ENCODE data around the gene XAF1.
"Not testable (repeated sequence)": the region's sequence is repeated elsewhere in the genome, so short reads cannot be mapped to it uniquely, and the experiment has no call there.

XAF1 gene

DNA sequence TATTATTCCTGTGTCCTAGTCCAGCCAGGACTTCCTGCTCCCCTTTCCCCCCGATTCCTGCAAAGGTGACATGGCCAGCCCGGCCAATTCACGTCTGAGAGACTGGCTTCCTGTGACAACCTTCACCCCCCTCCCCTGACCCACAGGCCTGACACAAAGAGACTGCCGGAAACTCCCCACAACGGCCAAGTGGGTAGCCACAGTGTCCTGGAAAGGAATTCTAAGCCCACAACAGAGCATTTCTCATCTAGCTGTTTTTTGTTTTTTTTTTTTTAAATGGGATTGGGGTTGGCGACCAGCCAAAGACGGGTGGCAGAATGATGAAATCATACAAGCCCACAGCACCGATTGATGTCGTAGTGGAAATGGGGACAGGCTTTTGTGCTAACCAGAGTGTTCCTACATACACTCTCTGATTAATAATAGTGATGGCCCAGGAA, 2.8 kb upstream of the XAF1 start:
- in situ Hi-C loops (cut with MboI; ENCODE audit: low sequenced_read_pairs) = no loop called here

DNA sequence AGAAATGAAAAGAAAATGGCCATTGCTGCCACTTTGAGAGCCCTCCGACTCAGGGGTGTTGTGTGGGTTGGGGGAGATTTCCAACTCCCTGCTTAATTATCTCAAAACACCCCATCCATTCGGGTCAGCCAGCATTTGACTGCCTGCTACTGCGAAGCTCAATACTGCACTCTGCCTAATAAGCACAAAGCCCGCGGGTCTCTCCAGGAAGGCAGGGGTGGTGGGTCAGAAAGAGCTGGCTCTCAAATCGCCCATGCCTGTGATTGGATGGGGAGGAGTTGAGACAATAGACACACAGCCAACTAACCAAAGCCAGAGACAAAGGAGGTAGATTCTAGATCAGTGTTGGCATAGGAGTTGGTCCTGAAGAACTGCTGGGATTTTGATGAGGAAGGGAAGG, 2.3 kb upstream of the XAF1 start:
- in situ Hi-C loops (cut with MboI; ENCODE audit: low sequenced_read_pairs) = no loop called here

DNA sequence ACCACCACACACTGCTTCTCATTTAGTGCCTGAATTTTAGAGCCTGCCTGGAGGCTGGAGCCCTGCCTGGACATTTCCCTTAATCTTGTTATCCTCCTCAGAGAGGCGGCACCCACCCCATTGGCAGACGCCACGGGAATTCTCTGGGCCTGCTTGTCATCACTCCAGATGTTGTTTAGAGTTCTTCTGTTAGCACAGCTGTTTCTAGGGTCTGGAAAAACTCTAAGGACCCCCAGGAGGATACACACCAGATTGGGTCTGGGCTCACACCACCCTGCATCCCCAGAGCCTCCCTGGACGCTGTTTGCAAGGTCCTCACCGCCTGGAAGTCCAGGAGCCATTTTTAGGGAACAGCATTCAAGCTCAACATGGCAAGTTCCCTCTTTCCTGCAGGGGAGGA, 565 bp upstream of the XAF1 start:
- in situ Hi-C loops (cut with MboI; ENCODE audit: low sequenced_read_pairs) = no loop called here

DNA sequence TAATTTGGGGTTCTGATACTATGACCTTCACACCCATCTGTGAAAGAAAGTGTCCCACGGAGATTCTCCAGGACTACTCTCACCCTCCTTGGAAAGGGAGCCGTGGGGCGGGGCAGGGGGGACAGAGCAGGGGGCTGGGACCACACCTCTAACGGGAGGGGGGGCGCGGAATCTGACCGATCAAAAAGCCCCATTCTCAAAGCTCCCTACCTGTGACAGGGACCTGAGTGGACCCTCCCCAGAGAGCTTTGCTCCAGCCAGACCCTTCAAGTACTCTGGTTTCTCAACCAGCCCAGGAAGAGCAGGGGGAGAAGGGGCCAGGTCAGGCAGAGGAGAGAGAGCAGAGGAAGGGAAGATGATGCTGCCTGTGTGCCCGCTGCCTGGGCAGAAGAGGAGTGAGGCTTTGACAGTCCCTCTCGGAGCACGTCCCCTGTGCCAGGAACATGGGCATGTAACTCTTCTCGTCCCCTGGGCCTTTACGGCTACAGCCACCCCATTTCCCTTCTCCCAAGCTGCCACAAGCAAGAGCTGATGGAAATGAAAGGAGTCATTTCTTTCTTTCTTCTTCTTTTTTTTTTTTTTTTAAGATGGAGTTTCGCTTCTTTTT, 682 bp downstream of the XAF1 start:
- in situ Hi-C loops (cut with MboI; ENCODE audit: low sequenced_read_pairs) = no loop called here

DNA sequence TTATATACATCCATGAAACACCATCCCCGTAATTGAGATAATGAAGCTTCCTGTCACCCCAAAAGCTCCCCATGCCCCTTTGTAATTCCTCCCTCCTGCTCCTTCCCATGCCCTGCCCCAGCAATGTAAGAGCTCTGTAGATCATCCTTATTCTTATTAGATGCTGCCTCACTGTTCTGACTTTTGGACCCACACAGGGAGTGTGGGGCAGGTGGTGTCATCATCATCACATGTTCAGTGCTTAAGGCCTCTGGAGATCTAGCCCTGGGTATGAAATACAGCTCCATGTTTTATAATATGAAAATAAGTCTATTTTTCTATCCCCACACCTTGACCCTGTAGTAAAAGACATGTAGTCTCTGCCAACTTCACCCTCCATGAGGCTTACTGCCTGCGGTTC, 1.9 kb downstream of the XAF1 start:
- in situ Hi-C loops (cut with MboI; ENCODE audit: low sequenced_read_pairs) = no loop called here

DNA sequence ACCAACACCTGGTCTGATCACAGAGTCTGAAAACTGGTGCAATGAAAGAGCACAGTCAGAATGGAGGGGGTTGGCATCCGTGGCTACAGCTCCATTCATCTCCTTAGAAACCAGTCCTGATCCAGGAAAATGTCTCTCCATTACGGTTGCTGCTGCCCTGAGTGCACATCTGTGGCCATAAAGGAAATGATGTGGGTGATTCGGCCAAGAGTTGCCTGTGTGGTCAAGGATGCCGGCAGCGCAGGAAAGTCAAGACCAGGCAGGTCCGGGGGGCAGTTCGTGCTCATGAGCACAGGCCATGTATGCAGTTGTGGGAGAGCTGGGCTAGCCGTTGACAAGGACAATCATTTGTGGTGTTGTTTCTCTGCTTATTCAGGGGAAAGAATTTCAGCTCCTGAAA, 5.9 kb downstream of the XAF1 start:
- in situ Hi-C loops (cut with MboI; ENCODE audit: low sequenced_read_pairs) = no loop called here

DNA sequence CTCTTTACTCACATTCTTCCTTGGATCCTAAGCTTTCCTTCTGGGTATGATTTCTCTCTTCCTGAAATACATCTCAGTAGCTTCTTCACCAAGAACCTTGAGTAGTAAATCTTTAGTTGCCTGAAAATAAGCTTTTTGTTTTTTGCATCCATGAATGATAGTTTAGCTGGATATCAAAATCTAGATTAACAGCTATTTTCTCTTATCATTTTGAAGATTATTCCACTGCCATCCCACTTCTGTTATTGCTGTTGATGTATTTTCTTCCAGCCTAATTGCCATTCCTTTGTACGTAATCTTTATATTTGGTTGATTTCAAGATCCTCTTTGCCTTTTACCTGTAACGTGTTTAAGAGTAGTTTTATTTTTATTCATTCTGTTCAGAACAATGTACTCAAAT, 12.6 kb downstream of the XAF1 start:
- in situ Hi-C loops (cut with MboI; ENCODE audit: low sequenced_read_pairs) = no loop called here

DNA sequence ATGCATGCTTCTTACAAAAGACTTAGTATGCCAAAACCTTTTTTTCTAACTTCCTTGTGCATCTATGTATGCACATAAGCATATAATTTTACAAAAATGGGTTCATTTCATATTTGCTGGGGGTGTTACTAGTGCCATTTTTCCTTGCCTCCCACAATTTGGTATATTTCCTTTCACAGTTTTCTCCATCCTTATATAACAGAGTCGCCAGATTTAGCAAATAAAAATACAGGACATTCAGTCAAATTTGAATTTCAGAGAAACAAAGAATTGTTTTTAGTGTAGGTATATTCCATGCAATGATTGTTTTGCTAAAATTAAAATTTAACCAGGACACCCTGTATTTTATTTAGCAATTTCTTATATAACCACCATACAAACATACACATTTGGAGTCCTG, 16.2 kb downstream of the XAF1 start:
- in situ Hi-C loops (cut with MboI; ENCODE audit: low sequenced_read_pairs) = no loop called here

DNA sequence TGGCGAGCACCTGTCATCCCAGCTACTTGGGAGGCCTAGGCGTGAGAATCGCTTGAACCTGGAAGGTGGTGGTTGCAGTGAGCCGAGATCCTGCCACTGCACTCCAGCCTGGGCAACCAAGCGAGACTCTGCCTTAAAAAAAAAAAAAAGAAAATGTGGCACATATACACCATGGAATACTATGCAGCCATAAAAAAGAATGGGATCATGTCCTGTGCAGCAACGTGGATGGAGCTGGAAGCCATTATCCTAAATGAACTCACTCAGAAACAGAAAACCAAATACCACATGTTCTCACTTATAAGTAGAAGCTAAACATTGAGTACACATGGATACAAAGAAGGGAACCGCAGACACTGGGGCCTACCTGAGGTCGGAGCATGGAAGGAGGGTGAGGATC, 19.1 kb downstream of the XAF1 start:
- in situ Hi-C loops (cut with MboI; ENCODE audit: low sequenced_read_pairs) = not testable (repeated sequence)

DNA sequence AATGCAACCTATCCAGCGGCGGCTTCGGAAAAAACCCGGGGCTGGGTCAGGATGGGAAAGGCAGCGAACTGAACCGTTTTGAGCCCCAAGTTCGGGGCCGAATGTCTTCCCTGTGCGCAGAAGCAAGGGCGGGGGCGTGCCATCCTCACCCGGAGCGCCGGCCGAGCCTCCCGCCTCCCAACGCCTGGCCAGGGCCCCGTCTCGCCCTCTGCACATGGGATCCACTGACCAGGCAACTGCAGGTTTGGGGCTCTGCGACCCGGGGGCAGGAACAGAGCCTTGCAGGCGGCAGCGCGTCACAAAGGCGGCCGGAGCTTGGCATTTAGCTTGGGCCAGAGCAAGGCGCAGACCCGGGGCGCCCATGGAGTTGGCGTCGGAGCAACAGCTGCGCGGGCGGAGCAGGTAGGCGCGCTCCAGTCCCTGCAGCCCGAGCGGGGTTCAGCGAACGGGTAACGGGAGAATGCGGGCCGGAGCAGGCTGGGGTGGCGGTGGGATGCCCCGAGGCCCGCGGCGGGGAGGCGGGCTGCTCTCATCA, 20.1 kb downstream of the XAF1 start, which contains the start of gene FBXO39:
FBXO39 (plus strand) TSS at position 345 of the 535 bp plus-strand sequence. CDS start 3,654 bp downstream, outside the sequence.
- in situ Hi-C loops (cut with MboI; ENCODE audit: low sequenced_read_pairs) = no loop called here

DNA sequence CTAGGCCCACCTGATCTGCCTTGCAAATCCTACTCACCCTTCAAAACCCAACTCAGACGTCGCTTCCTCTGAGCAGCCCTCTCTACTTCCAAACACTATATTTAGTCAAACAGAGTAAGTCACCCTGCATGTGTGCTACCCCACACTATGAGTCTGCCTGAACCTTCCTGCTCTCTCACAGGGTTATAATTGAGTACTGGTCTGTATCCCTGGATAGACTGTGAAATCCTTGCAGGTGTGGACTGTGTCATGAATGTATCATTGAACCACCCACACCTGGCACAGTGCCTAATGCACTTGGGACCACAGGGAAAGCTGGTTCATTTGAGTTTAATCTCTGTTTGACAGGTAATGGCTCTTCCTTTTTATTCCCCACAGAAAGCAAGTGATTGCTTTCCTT, 23.6 kb downstream of the XAF1 start:
- in situ Hi-C loops (cut with MboI; ENCODE audit: low sequenced_read_pairs) = no loop called here

DNA sequence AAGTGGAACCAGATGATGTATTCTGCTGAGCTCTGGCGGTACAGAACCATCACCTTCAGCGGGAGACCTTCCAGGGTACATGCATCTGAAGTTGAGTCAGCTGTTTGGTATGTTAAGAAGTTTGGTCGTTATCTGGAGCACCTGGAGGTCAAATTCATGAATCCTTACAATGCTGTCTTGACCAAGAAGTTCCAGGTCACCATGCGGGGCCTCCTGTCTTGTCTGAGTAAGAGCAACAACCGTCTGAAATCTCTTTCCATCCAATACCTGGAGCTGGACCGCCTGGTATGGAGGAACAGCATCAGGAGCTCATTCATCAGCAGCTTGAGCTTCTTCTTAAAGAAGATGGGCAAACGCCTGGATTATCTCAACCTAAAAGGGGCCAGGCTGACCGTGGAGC, 24.2 kb downstream of the XAF1 start:
- in situ Hi-C loops (cut with MboI; ENCODE audit: low sequenced_read_pairs) = no loop called here

DNA sequence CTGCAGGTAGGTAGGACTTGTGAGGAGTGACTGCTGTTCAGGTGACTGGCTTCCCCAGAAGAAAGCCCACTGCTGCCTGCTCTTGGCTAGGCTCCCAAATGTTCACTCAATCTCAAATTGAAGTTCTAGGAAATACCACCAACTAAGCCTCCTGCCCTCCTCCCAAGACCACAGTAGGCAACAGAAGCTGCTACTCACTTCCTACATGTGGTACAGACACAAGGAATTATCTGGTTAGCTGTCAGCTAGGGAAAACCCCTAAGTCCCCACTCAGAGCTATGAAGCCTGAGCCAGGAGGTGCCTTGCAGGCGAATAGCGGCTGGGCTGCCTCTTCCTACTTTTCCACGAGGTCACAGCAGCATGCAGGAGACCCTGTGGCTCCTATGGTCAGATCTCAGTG, 25.0 kb downstream of the XAF1 start:
- in situ Hi-C loops (cut with MboI; ENCODE audit: low sequenced_read_pairs) = no loop called here

DNA sequence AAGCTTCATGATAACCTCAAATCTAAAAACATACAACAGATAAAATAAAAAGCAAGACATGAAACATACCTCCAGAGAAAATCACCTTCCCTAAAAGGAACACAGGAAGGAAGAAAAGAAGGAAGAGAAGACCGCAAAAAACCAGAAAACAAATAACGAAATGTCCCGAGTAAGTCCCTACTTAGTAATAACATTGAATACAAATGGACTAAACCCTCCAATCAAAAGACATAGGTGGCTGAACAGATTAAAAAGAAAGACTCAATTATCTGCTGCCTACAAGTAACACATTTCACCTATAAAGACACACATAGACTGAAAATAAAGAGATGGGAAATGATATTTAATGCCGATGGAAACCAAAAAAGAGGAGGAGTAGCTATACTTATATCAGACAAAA, 26.4 kb downstream of the XAF1 start:
- in situ Hi-C loops (cut with MboI; ENCODE audit: low sequenced_read_pairs) = no loop called here

DNA sequence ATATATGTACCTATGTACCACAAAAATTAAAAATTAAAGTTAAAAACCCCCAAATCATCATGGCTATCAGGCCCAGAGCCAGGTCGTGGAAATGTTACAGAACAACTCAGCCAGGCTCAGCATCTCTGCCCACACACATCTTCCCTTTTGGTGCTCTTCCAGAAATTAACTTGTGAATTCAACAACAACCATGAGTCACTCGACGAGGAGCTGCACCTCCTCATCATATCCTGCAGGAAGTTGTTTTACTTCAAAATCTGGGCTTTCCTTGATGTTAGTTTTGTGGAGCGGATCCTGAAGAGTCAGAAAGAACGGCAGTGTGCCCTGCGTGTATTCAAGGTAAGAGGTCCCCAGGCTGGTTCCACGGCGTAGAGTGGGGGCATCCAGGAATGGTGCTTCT, 30.8 kb downstream of the XAF1 start:
- in situ Hi-C loops (cut with MboI; ENCODE audit: low sequenced_read_pairs) = no loop called here

DNA sequence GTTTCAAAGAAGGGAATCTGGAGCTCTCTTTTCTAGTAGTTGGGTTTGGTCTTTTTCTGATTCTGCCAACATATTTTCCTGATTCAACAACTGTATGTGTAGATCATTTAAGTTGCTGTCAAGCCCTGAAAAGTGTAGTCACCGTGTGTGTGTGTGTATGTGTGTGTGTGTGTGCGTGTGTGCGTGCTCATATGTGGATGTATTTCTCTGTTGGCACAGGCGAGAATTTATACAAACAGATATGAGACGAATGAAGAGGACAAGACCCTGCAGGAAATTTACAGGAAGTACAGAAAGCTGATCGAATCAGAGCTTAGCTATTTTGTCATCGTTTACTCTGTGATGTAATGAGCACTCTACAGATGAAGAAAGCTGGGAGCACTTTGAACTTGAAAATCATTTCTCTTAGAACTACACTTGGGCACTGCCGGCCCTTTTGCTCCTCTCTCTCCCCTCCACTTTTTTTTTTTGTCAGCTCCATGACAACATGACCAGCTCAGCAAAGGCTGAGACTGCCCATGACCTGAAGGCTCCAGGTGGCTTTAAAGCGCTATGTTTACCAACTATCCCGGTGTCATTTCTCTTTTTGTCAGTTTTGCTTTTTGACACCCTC, 31.3 kb downstream of the XAF1 start:
- in situ Hi-C loops (cut with MboI; ENCODE audit: low sequenced_read_pairs) = no loop called here

DNA sequence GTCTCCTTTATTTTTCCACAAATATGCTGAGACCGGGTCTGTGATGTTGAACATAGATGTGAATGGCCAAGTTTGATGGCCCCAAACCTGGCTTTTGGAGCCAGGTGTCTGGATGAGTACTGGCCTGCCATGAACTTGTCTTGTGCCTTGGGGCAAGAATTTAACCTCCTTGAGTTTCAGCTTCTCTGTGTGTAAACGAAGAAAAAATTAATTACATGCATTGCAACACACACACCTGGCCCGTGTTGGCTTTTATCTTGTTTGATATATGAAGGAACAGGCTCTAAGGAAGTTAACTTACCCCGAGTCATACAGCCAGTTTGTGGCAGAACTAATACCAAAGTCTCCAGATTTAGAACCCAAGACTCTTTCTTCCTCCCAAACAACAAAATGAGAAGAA, 33.3 kb downstream of the XAF1 start:
- in situ Hi-C loops (cut with MboI; ENCODE audit: low sequenced_read_pairs) = no loop called here

DNA sequence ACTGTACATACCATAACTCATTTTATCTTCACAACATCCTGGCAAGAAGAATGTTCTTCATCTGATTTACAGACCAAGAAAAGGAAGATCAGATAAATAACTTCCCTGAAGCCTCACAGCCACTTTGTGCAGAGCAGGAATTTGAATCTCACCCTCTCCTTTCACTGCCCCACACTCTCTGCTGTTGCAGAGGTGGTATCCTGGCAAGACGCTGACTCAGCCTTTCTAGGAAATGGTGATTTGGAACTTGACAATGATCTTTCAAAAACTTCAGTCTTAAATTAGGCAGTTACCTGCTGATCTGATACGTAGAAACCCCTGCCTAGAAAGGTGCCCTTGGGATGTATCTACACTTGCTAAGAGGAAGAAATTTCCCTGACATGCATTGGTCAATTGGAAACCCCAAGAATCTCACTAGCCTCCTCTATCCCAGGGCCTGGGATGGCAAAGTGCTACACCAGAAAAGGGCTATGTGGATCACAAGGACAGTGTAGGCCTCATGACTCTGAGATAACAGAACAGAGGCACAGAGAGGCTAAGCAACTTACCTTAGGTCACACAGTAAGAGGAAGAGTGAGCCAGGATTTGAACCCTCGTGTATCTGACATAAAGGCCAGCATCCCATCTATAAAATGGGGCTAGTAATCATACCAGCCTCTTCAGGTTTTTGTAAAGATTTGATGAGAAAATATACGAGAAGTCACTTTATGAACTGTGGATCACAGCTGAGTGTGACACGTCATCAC, 38.1 kb downstream of the XAF1 start:
- in situ Hi-C loops (cut with MboI; ENCODE audit: low sequenced_read_pairs) = no loop called here

DNA sequence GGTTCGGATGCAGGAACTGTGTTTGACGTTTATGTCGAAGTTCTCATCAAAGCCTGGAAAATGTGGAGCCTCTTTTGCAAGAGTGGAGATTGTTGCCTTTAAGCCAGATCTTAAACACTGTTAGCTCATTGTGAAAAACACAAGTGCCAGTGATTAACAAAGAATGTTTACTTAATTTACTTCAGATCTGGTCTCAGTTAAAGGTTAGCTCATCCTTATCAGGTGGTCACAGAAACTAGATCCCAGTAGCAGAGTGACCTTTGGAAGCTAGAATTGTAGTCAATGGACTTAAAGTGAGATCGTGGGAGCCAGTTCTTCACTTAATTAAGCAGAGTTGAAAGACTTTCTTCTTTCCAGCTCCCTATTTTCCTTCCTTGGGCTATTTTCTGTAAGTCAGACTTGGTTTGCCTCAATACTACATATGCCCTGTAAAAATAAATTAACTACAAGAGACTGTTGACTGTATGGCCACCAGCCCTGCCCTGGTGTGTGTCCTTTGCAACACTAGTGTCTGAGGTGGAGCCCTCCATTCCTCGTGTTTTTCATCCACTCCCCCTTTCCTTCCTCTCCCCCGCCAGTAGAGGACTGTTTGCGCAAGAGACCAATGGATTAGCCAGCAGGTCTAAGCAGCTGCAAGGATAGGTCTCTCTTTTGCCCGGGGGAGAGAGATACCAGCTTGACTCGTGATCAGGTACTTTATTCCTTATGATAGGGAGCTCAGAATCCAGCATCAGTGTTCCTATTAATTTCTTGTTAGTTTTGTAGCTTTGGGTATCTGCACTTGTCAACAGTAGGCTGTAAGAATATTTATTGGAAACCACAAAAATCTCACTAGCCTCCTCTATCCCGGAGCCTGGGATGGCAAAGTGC, 40.4 kb downstream of the XAF1 start:
- in situ Hi-C loops (cut with MboI; ENCODE audit: low sequenced_read_pairs) = no loop called here

DNA sequence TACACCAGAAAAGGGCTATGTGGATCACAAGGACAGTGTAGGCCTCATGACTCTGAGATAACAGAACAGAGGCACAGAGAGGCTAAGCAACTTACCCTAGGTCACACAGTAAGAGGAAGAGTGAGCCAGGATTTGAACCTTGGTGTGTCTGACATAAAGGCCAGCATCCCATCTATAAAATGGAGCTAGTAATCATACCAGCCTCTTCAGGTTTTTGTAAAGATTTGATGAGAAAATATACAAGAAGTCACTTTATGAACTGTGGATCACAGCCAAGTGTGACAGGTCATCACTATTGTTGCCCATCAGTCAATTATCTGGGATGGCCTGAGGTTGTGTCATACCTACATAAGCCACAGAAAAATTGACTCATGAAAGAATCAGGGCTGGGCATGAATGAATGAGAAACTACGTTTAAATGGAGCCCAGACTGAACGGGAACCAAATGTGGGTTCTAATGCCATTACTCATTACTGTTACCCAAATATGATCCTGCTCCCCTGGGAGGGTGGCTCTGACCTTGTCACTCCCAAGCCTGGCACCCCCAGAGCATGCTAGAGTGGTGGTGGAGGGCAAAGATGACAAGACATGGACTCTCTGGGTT, 41.1 kb downstream of the XAF1 start:
- in situ Hi-C loops (cut with MboI; ENCODE audit: low sequenced_read_pairs) = no loop called here
